Dermis blood vessel endothelial cell (primary cell): ENCODE results near the gene PTPRC. TPM values are rescaled to one million over a fixed set of nuclear protein-coding genes. Genes with fewer than 3 reads are reported as not detected.
A peak's percentile ranks its signal among the peaks of the same experiment; 100 is the strongest.

Experiments
- DNase-seq: peaks from one replicate; pipeline ENCODE4 v3.0.0; 2010
- total RNA-seq: library from RNA; depleted of rRNA; stranded (reverse); fragments of >200 nt; gene quantifications from 2 replicates; pipeline ENCODE4 v1.2.3, GENCODE V29; 2014

PTPRC gene
- total RNA-seq, 1 donor from 2014 or later, result not detected

GRCh38 chr1:198763298-198763714 lies 124.5 kb downstream of the PTPRC start:
- DNase-seq, result peak; percentile 75

- DNase-seq, result no peak
Observed at GRCh38 chr1:198764748-198765147, 125.9 kb downstream of the PTPRC start.

- no peak for DNase-seq
Observed at GRCh38 chr1:198765416-198765815, 126.6 kb downstream of the PTPRC start.

GRCh38 chr1:198771563-198772153 lies 132.8 kb downstream of the PTPRC start:
- DNase-seq, result peak; percentile 86

GRCh38 chr1:198772626-198773025 lies 133.8 kb downstream of the PTPRC start:
- no peak for DNase-seq

- DNase-seq, result no peak
Observed at GRCh38 chr1:198773030-198773429, 134.2 kb downstream of the PTPRC start.

GRCh38 chr1:198773523-198773922 lies 134.7 kb downstream of the PTPRC start:
- DNase-seq, result no peak

GRCh38 chr1:198774421-198774820 lies 135.6 kb downstream of the PTPRC start:
- no peak for DNase-seq

GRCh38 chr1:198775606-198776005 lies 136.8 kb downstream of the PTPRC start:
- no peak for DNase-seq

GRCh38 chr1:198776602-198777029 lies 137.8 kb downstream of the PTPRC start:
- DNase-seq, result peak; percentile 98

GRCh38 chr1:198778049-198778448 lies 139.2 kb downstream of the PTPRC start:
- peak; percentile 26 for DNase-seq

GRCh38 chr1:198780376-198780775 lies 141.5 kb downstream of the PTPRC start:
- peak; percentile 88 for DNase-seq

- DNase-seq, result peak; percentile 76
Observed at GRCh38 chr1:198788561-198789064, 149.8 kb downstream of the PTPRC start.

GRCh38 chr1:198793714-198794113 lies 154.9 kb downstream of the PTPRC start:
- no peak for DNase-seq

GRCh38 chr1:198794498-198794897 lies 155.7 kb downstream of the PTPRC start:
- peak; percentile 66 for DNase-seq

GRCh38 chr1:198797656-198798055 lies 158.8 kb downstream of the PTPRC start:
- DNase-seq, result no peak

- no peak for DNase-seq
Observed at GRCh38 chr1:198798923-198799386, 160.1 kb downstream of the PTPRC start.

GRCh38 chr1:198805498-198806151 lies 166.8 kb downstream of the PTPRC start:
- no peak for DNase-seq

- DNase-seq, result no peak
Observed at GRCh38 chr1:198806861-198807260, 168.0 kb downstream of the PTPRC start.

Other genes starting within 250 kb of the PTPRC start
- gene ATP6V1G3, start 98.4 kb upstream of the PTPRC start, total RNA-seq, result 0.47 and 1.2 TPM in 2 replicates